NCI-H1105 (cell line): ENCODE measurements around the gene RAB11FIP4.

Experiments
- DNase-seq: peaks from one replicate; lab custom pipeline; 2025; lab: John Stamatoyannopoulos, UW

The RAB11FIP4 gene

DNA sequence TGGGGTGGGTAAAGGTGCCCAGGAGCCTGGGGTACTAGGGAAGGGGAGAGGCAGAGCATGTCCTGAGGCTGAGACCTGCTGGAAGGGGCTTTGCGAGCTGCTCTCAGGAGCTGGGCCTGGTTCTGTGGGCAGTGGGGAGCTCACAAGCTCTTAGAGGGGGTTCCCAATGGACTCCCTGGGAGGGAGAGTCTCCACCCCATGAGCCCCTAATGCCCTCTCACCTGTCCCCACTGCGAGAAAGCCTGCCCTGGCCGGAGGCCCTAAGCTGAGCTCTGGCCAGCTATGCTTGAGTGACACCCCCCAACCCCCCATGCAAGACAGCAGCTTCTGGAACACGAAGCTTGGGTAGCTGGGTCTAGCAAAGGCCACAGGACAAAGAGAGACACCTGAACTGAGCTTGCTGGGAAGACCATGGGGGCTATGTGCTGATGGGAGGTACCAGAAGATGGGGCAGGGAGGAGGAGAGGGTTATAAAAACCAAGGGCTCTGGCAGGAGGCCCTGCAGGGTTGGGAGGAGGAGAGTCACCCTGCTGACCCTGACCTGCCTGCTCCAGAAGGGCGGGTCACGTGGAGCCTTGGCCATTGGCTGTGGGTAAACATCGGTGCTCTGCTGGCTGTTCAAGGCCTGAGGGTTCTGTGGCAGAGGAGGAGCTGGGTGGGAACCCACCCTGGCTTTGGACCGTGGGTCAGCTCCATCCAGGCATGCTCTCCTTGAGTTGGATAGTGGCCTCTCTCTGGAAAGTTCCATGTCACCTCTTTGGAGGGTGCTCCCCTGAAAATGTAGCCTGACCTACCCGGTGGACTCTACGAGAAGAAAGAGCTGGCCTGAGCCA is 106.7 kb downstream of the RAB11FIP4 start:
- DNase-seq: no peak

GRCh38 chr17:31499771-31500554 is 108.5 kb downstream of the RAB11FIP4 start:
- no peak for DNase-seq

GRCh38 chr17:31506517-31506916 is 115.0 kb downstream of the RAB11FIP4 start:
- DNase-seq: no peak

- DNase-seq: no peak
Observed at GRCh38 chr17:31508288-31509094, 117.0 kb downstream of the RAB11FIP4 start.

DNA sequence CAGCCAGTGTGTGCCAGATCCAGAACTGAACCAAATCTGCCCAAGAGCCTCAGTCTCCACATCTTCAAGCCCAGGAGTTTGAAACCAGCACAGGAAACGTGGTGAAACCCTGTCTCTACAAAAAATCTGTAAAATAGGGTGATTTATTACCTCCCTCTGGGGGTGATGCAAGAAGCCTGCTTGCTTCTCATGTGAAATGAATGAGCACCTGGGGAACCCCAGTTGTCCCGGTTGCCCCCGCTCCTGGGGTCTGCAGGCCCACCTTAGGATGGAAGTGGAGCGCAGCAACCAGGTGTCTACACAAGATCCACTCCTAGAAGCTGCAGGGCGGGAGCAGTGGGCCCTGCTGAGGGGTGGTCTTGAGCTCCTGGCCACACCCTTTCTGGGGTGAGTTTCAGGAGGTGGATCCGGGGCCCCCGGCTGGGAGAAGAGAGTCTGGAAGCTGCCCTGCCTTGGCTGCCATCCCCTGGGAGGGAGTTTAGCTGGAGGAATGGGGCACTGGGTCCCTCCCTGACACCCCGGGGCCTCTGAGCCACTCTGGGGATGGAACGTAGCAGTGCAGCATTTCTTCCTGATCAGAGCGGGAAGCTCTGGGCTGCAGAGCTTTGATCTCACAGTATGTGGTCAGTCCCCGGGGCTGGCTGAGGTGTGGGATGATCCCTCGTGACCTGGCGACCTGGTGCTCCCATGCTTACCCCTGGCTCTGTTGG is 117.8 kb downstream of the RAB11FIP4 start:
- no peak for DNase-seq

GRCh38 chr17:31509805-31510177 is 118.3 kb downstream of the RAB11FIP4 start:
- no peak for DNase-seq

- DNase-seq: no peak
Observed at GRCh38 chr17:31510308-31511194, 119.1 kb downstream of the RAB11FIP4 start.

DNA sequence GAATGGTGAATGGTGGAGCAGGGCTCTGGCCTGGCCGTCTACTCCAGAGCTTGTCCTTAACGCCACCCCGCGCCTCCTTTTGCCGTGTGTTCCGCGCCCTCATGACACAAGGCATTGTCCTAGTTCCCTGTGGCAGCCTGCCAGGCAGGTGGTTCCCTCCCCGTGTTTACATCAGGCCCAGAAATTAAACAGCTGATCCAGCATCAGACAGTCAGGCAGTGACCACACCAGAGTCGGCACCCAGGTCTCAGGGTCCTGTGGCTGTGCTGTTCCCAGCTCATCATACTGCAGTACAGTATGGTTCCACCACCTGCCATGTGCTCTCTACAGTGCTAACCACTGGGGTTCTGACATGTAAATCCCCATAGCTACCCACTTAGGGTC is 119.7 kb downstream of the RAB11FIP4 start:
- peak; percentile 14 for DNase-seq

GRCh38 chr17:31511580-31511979 is 120.1 kb downstream of the RAB11FIP4 start:
- DNase-seq: no peak

DNA sequence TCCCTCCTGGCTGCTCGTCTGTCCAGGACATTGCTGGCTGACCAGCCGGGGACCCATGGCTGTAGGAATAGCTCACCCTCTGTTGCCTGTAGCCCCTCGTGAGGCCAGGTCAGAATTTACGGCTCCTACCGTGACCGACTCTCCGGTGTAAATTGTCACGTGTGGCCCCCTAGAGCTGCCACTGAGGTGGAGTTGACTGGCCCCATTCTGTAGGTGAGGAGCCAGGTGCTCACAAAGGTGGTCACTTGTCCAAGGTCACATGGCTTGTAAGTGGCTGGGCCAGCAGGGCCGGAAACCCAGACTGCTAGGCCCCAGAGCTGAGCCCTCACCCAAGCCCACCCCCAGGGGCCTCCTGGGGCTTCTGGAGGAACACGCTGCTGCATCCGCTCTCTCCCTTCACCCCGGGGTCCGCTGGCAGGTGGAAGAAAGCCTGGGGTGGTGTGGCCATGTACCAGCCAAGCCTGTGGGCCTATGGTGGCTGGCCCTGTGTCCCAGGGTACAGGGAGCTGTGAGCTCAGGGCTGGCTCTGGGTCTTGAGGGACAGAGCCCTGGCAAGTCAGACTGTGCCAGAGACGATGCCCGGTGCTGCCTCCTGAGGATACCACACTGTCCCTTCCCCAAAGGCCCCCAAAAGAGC is 120.7 kb downstream of the RAB11FIP4 start:
- DNase-seq: no peak

DNA sequence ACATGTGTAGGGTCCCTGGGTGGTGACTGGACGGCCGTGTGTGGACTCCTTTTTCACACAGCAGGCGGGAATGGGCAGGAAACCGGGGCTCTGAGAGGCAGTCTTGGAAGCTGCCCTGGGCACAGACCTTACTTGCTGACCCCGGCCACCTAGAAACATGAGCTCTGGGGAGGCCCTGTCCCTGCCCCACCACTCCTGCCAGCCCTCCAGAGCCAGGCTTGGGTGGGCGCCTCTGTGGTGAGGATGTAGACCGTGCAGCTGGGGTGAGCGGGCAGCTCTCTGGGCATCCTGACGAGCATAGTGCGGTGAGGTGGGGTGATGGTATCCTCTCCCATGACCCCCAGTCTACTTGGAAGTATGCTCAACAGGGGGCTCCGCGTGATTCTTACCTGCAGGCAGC is 121.3 kb downstream of the RAB11FIP4 start:
- no peak for DNase-seq

DNA sequence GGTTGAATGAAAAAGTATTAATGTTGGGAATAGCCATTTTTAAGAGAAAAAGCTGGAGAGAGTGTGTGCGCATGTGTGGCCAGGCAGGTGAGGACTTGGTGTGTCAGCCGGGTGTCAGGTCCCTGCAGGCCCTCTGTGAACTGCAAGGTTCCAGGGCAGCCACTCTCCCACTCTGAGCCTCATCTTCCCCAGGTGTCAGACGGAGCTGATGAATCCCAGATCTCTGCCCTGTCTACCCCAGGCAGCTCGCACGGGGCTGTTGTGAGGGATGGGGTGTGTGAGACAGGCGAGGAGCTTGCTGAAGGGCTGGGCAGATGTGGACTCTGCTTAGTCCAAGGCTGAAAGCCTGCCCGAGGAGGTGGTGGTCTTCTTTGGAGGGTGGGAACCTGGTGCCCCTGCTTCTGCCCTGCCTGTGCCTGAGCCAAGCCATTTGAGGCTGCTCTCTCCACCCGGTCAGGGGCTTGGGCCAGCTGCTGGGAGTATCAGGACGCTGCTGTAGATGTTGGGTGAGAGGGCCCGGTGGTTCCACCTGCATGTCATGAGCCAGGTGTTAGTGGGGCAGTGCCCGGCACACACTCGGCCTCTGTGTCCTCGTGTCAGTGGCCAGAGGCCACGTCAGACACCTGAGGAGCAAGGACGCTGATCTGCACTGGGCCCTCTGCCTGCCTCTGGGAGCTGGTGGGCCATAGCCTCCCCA is 122.4 kb downstream of the RAB11FIP4 start:
- no peak for DNase-seq

- DNase-seq: no peak
Observed at GRCh38 chr17:31515267-31515666, 123.8 kb downstream of the RAB11FIP4 start.

DNA sequence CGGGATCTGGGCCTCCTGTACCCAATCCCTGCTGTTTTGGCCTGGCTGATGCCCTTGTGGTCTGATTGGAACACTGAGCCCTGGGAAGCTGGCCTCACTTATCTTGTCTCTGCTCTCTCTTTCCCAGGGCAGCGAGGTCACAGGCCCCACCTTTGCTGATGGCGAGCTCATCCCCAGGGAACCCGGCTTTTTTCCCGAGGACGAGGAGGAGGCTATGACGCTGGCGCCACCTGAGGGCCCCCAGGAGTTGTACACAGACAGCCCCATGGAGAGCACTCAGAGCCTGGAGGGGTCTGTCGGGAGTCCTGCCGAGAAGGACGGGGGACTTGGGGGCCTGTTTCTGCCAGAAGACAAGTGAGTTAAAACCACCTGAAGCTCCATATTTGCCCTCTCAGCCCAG is 126.0 kb downstream of the RAB11FIP4 start:
- DNase-seq: no peak

DNA sequence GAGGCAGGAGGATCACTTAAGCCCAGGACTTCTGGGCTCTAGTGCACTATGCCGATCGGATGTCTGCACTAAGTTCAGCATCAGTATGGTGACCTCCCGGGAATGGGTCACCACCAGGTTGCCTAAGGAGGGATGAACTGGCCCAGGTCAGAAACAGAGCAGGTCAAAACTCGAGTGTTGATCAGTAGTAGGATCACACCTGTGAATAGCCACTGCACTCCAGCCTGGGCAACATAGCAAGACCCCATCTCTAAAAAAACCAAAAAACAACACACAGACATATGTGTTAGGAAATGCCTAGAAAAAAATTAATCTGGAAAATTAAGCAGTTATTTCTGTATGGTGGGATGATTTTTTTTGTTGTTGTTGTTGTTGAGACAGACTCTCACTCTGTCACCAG is 127.0 kb downstream of the RAB11FIP4 start:
- DNase-seq: no peak

DNA sequence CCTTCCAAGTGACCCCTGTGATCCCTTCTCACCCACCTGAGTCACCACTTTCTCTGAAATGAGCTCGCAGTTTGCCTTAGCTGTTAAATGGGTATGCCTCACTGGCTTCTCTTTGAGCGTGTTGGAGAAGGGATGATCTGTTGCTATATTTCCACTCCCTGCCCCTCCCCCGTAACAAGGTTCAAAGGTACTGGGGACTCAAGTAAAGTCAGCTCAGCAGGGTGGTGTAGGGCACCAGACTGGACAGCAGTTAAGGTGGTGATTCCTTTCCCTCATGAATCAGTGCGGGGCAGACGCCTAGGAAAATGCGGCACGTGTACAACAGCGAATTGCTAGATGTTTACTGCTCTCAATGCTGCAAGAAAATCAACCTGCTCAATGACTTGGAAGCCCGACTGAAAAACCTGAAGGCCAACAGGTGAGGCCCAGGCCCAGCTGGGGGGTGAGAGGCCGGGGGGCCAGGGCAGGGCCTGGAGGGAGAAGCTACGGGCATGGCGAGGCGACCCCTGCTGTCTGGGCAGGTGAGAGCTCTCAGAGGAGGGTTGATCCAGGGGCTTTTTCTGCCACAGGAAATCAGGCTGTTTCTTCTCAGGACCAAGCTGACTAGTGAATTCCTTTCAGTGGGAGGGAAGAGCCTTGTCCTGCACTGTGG is 130.3 kb downstream of the RAB11FIP4 start:
- no peak for DNase-seq

GRCh38 chr17:31522284-31522931 is 130.9 kb downstream of the RAB11FIP4 start:
- no peak for DNase-seq

DNA sequence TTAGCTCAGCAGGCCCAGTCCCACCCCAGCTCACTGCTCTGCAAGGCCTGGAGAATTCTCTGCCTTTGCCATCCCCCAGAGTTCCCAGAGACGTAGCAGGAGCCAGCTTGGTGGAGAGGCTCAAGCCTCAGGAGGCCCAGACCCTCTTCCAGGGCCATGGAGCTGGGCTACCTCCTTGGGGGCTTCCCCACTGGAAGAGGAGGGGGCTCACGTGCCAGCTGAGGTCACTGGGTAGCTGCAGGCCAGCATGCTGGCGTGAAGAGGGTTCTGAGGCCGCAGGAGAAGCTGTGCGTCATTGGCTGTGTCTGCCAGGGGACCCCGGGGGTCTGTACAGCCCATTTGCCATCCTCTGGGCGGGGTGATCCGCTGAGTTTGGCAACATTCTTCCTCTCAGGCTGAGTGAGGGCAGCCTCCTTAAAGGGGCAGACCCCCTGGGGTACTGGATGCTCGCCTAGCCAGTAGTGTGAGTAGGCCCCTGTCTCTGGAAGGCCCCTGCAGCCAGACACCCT is 131.6 kb downstream of the RAB11FIP4 start:
- no peak for DNase-seq
